ENCODE data around the gene TSPAN7.

- TF ChIP-seq CTCF (IDR thresholded peaks at IDR 0.05; ENCODE audit: insufficient read depth, low read depth, low read length) = no peak
- TF ChIP-seq EZH2 (IDR thresholded peaks at IDR 0.05; ENCODE audit: insufficient read depth, low read length) = no peak
These were observed 41.7 kb upstream of the TSPAN7 start for GRCh38 chrX:38519651-38520050.

Data from astrocyte (in vitro differentiated cells and primary cell).